SK-N-SH treated with all-trans-retinoic acid at 6 μM for 48 hours (cell line): ENCODE measurements around the gene ANKFN1.

ENCODE experiments used
- ATAC-seq: fragments of 200-7000 bp; cut with Tn5 transposase; 3 replicates; pipeline ENCODE4 v1.9.1; 2020; ENCODE audit warnings: mild to moderate bottlenecking, moderate library complexity
- ARNTL ChIP-seq: fragments of 450-650 bp; formaldehyde crosslinking; IDR thresholded peaks from 2 replicates; pipeline ENCODE4 v1.5.0; 2020; ENCODE audit warnings: low read depth, mild to moderate bottlenecking, moderate library complexity, borderline replicate concordance
- BACH2 ChIP-seq: fragments of 250-450 bp; sonication (Bioruptor Pico); IDR thresholded peaks from 2 replicates; pipeline ENCODE4 v1.9.0; 2021; ENCODE audit warnings: mild to moderate bottlenecking, borderline replicate concordance
- CSDC2 ChIP-seq: fragments of 250-450 bp; sonication (Bioruptor Pico); IDR thresholded peaks from 2 replicates; pipeline ENCODE4 v1.5.0; 2020; ENCODE audit warnings: mild to moderate bottlenecking, moderate library complexity
- ESRRG ChIP-seq: fragments of 250-450 bp; sonication (Bioruptor Pico); IDR thresholded peaks from 2 replicates; pipeline ENCODE4 v1.6.1; 2021; ENCODE audit warnings: mild to moderate bottlenecking
- GLIS3 ChIP-seq: fragments of 250-450 bp; sonication (Bioruptor Pico); IDR thresholded peaks from 2 replicates; pipeline ENCODE4 v1.5.0; 2020; ENCODE audit warnings: mild to moderate bottlenecking, moderate library complexity
- ISL1 ChIP-seq: fragments of 250-450 bp; sonication (Bioruptor Pico); IDR thresholded peaks from 2 replicates; pipeline ENCODE4 v2.1.2; 2022; ENCODE audit warnings: mild to moderate bottlenecking, moderate library complexity
- RARB ChIP-seq: fragments of 250-450 bp; sonication (Bioruptor Pico); IDR thresholded peaks from 2 replicates; pipeline ENCODE4 v1.8.0; 2021; ENCODE audit warnings: mild to moderate bottlenecking, moderate library complexity
- TCF4 ChIP-seq: fragments of 250-450 bp; sonication (Bioruptor Pico); IDR thresholded peaks from 2 replicates; pipeline ENCODE4 v1.8.0; 2021; ENCODE audit warnings: mild to moderate bottlenecking, moderate library complexity, borderline replicate concordance
- TOX ChIP-seq: fragments of 250-450 bp; sonication (Bioruptor Pico); IDR thresholded peaks from 2 replicates; pipeline ENCODE4 v1.8.0; 2021; ENCODE audit warnings: mild to moderate bottlenecking, moderate library complexity, borderline replicate concordance
- ZC3H10 ChIP-seq: fragments of 250-450 bp; sonication (Bioruptor Pico); IDR thresholded peaks from 2 replicates; pipeline ENCODE4 v1.5.1; 2021; ENCODE audit warnings: mild to moderate bottlenecking, moderate library complexity
- ZFP3 ChIP-seq: fragments of 250-450 bp; sonication (Bioruptor Pico); IDR thresholded peaks from 2 replicates; pipeline ENCODE4 v1.5.0; 2020; ENCODE audit warnings: mild to moderate bottlenecking, moderate library complexity
- ZFP30 ChIP-seq: fragments of 450-650 bp; formaldehyde crosslinking; IDR thresholded peaks from 2 replicates; pipeline ENCODE4 v1.5.0; 2022; ENCODE audit warnings: mild to moderate bottlenecking, moderate library complexity
- ZNF70 ChIP-seq: fragments of 450-650 bp; formaldehyde crosslinking; IDR thresholded peaks from 2 replicates; pipeline ENCODE4 v1.5.0; 2020; ENCODE audit warnings: mild to moderate bottlenecking, moderate library complexity
- ZNF8 ChIP-seq: fragments of 450-650 bp; formaldehyde crosslinking; IDR thresholded peaks from 2 replicates; pipeline ENCODE4 v1.5.0; 2020; ENCODE audit warnings: mild to moderate bottlenecking, moderate library complexity
- TF ChIP-seq, protein P1 (sequence below): fragments of 250-450 bp; sonication (Bioruptor Pico); IDR thresholded peaks from 2 replicates; pipeline ENCODE4 v1.5.0; 2020; ENCODE audit warnings: mild to moderate bottlenecking, moderate library complexity
- TF ChIP-seq, protein P2 (sequence below): fragments of 250-450 bp; sonication (Bioruptor Pico); IDR thresholded peaks from 2 replicates; pipeline ENCODE4 v1.8.0; 2021; ENCODE audit warnings: low read depth, mild to moderate bottlenecking, moderate library complexity, borderline replicate concordance
- TF ChIP-seq, protein P3 (sequence below): fragments of 250-450 bp; sonication (Bioruptor Pico); IDR thresholded peaks from 2 replicates; pipeline ENCODE4 v1.8.0; 2020; ENCODE audit warnings: mild to moderate bottlenecking, moderate library complexity, borderline replicate concordance
- TF ChIP-seq, protein P4 (sequence below): fragments of 250-450 bp; sonication (Bioruptor Pico); IDR thresholded peaks from 2 replicates; pipeline ENCODE4 v1.5.1; 2021; ENCODE audit warnings: mild to moderate bottlenecking, moderate library complexity

ANKFN1 gene

DNA sequence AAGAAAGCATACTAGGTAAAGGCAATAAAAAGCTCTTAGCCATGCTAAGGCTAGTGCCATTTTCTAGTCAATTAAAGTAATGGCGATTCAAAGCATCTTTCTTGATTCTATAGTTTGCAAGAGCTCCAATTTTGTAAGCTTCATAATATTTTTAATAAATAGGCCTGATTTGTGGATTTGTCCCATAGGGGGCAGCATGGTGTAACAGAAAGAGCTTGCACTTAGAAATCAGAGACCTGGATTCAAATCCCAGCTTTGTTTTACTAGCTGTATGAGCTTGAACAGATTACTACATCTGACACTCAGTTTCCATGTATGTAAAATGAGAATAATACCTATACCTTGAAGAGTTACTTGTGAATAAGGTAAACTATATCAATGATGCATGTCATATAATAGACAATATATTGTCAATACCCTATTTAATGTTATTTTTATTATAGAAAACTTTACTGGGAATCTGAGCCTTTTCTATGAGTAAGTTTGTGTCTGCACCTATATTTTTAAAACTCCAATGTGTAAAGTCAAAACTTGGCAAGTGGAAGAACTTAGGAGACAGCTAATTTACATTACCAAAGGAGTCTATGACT is 346.6 kb downstream of the ANKFN1 start (continued):
- TF ChIP-seq ZFP30 (no peak), ZNF8 (CRISPR knock-in tag) (no peak), TCF4 (no peak)
- TF ChIP-seq, protein P1, sequence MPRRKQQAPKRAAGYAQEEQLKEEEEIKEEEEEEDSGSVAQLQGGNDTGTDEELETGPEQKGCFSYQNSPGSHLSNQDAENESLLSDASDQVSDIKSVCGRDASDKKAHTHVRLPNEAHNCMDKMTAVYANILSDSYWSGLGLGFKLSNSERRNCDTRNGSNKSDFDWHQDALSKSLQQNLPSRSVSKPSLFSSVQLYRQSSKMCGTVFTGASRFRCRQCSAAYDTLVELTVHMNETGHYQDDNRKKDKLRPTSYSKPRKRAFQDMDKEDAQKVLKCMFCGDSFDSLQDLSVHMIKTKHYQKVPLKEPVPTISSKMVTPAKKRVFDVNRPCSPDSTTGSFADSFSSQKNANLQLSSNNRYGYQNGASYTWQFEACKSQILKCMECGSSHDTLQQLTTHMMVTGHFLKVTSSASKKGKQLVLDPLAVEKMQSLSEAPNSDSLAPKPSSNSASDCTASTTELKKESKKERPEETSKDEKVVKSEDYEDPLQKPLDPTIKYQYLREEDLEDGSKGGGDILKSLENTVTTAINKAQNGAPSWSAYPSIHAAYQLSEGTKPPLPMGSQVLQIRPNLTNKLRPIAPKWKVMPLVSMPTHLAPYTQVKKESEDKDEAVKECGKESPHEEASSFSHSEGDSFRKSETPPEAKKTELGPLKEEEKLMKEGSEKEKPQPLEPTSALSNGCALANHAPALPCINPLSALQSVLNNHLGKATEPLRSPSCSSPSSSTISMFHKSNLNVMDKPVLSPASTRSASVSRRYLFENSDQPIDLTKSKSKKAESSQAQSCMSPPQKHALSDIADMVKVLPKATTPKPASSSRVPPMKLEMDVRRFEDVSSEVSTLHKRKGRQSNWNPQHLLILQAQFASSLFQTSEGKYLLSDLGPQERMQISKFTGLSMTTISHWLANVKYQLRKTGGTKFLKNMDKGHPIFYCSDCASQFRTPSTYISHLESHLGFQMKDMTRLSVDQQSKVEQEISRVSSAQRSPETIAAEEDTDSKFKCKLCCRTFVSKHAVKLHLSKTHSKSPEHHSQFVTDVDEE (CRISPR knock-in tag) = no peak

DNA sequence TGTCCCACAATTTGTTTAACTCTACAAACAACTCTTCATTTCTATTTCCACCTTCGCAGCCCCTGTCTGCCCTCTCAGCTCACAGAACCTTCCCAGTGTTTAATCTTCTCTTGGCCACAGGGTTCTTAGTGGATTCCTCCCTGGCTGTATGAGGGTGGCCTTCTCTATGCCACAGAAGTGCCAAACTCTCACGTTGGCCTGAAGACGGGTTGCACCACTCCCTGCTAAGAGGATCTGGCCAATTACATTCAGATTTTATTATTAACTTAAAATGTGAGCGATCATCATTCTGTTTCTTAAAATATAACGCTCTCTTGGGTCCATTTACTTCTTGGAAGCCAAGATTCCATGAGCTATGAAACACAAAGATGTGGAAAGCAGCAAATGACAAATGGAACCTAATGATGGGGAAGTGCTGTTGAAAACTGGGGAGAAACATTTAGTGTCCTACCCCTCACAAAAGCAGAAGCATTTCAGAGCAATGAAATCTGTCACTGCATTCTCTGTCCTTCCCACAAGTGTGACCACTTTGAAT is 348.9 kb downstream of the ANKFN1 start:
- no peak for TF ChIP-seq CSDC2
- TF ChIP-seq ESRRG (CRISPR knock-in tag) = no peak
- TF ChIP-seq ZFP3 (CRISPR knock-in tag) = no peak
- TF ChIP-seq ZC3H10 (CRISPR knock-in tag) = no peak
- no peak for TF ChIP-seq ZNF70 (CRISPR knock-in tag)
- no peak for TF ChIP-seq TOX (CRISPR knock-in tag)
- TF ChIP-seq ZNF8 (CRISPR knock-in tag) = no peak
- TF ChIP-seq ARNTL = no peak
- no peak for TF ChIP-seq TCF4
- TF ChIP-seq, protein P2, sequence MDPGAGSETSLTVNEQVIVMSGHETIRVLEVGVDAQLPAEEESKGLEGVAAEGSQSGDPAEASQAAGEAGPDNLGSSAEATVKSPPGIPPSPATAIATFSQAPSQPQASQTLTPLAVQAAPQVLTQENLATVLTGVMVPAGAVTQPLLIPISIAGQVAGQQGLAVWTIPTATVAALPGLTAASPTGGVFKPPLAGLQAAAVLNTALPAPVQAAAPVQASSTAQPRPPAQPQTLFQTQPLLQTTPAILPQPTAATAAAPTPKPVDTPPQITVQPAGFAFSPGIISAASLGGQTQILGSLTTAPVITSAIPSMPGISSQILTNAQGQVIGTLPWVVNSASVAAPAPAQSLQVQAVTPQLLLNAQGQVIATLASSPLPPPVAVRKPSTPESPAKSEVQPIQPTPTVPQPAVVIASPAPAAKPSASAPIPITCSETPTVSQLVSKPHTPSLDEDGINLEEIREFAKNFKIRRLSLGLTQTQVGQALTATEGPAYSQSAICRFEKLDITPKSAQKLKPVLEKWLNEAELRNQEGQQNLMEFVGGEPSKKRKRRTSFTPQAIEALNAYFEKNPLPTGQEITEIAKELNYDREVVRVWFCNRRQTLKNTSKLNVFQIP (CRISPR knock-in tag) = no peak
- no peak for TF ChIP-seq RARB (CRISPR knock-in tag)
- no peak for ATAC-seq

DNA sequence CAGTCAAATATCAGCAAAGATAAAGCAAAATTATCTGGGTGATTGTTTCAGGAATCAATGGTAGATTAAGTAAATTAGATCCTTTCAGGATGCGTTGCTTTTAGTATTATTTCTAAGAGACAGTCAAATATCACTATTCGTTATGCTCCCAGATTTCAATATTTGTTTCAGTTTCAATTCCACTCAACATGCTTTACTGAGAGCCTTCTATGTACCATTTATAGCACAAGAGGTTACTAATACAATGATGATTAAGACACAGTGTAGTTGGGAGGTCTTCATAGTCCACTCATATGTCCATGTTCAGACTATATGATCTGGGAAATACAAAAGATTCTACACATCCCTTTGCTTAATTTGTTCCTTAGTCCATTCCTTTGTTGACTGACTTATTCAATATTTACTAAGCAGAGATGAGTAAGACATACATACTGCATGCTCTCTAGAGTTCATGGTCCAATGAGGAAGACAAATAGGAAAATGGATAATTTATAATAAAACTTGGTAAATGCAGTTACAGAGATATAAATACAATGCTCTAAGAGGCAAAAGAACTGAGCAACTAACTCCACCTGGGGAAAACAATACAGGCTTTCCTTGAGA is 352.0 kb downstream of the ANKFN1 start:
- TF ChIP-seq ZC3H10 (CRISPR knock-in tag) (no peak), ISL1 (CRISPR knock-in tag) (no peak), GLIS3 (CRISPR knock-in tag) (no peak), CSDC2 (no peak), TOX (CRISPR knock-in tag) (no peak), BACH2 (CRISPR knock-in tag) (no peak), ZNF8 (CRISPR knock-in tag) (no peak)
- TF ChIP-seq, protein P1 (CRISPR knock-in tag) = no peak
- TF ChIP-seq, protein P3, sequence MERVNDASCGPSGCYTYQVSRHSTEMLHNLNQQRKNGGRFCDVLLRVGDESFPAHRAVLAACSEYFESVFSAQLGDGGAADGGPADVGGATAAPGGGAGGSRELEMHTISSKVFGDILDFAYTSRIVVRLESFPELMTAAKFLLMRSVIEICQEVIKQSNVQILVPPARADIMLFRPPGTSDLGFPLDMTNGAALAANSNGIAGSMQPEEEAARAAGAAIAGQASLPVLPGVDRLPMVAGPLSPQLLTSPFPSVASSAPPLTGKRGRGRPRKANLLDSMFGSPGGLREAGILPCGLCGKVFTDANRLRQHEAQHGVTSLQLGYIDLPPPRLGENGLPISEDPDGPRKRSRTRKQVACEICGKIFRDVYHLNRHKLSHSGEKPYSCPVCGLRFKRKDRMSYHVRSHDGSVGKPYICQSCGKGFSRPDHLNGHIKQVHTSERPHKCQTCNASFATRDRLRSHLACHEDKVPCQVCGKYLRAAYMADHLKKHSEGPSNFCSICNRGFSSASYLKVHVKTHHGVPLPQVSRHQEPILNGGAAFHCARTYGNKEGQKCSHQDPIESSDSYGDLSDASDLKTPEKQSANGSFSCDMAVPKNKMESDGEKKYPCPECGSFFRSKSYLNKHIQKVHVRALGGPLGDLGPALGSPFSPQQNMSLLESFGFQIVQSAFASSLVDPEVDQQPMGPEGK (CRISPR knock-in tag) = no peak
- TF ChIP-seq, protein P4, sequence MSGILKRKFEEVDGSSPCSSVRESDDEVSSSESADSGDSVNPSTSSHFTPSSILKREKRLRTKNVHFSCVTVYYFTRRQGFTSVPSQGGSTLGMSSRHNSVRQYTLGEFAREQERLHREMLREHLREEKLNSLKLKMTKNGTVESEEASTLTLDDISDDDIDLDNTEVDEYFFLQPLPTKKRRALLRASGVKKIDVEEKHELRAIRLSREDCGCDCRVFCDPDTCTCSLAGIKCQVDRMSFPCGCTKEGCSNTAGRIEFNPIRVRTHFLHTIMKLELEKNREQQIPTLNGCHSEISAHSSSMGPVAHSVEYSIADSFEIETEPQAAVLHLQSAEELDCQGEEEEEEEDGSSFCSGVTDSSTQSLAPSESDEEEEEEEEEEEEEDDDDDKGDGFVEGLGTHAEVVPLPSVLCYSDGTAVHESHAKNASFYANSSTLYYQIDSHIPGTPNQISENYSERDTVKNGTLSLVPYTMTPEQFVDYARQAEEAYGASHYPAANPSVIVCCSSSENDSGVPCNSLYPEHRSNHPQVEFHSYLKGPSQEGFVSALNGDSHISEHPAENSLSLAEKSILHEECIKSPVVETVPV (CRISPR knock-in tag) = no peak
- TF ChIP-seq, all 23 proteins: peak for 0

More for the DNA sequence above, 352.0 kb downstream of the ANKFN1 start:
- no peak for ATAC-seq
